Measurements from ENCODE around the gene HOXB4. TPM values are rescaled to one million over a fixed set of nuclear protein-coding genes. Genes with fewer than 3 reads are reported as not detected.
A peak's percentile ranks its signal among the peaks of the same experiment; 100 is the strongest.

HOXB4 gene
- total RNA-seq, 1 donor from 2014 or later: 39.2 TPM

DNA sequence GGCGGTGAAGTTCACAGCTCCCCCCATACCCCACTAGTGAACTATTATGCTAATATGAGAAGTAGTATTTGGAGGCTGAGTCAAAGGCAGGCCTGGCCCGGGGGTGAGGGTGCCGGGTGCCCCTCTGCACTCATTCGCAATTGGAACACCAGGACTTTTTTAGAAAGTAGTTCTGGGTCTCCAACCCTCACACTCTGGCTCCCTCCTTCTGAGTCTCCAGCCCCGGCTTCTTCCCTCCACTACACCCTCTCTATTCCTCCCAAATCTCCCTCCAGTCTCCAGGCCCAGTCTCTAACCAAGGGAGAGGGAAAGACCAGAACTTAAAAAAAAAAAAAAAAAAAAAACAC is 21.9 kb downstream of the HOXB4 start:
- TF ChIP-seq CTCF (IDR thresholded peaks at IDR 0.05; ENCODE audit: unreplicated experiment): no peak
- peaks cover 10% of the 10 kb centered on the region for H3K36me3 Mint-ChIP-seq
- H3K27ac Mint-ChIP-seq: peak overlapping the region; percentile 99
- DNase-seq (ENCODE audit: low spot score in 2 of 2, unreplicated experiment in 2 of 2): no peak
- peaks cover 90% of the 10 kb centered on the region for H3K4me1 Mint-ChIP-seq
- H3K9me3 Mint-ChIP-seq: no peaks in the 10 kb centered on the region
- peaks cover 4% of the 10 kb centered on the region for H3K27me3 Mint-ChIP-seq (ENCODE audit: low read depth)
- peak overlapping the region; percentile 61 for H3K4me3 Mint-ChIP-seq

- peak overlapping the region; percentile 84 for H3K4me3 Mint-ChIP-seq
- H3K27ac Mint-ChIP-seq: peak overlapping the region; percentile 100
- peaks cover 9% of the 10 kb centered on the region for H3K36me3 Mint-ChIP-seq
- DNase-seq (ENCODE audit: low spot score in 2 of 2, unreplicated experiment in 2 of 2): peak in 1 of 2 experiments; percentile 69
- no peaks in the 10 kb centered on the region for H3K9me3 Mint-ChIP-seq
- TF ChIP-seq CTCF (IDR thresholded peaks at IDR 0.05; ENCODE audit: unreplicated experiment): no peak
- H3K4me1 Mint-ChIP-seq: peaks cover 89% of the 10 kb centered on the region
- peaks cover 4% of the 10 kb centered on the region for H3K27me3 Mint-ChIP-seq (ENCODE audit: low read depth)
These were observed 22.6 kb downstream of the HOXB4 start for GRCh38 chr17:48555258-48556228.

GRCh38 chr17:48554412-48555257 is 23.5 kb downstream of the HOXB4 start:
- peak overlapping the region; percentile 100 for H3K27ac Mint-ChIP-seq
- TF ChIP-seq CTCF (IDR thresholded peaks at IDR 0.05; ENCODE audit: unreplicated experiment): no peak
- H3K4me3 Mint-ChIP-seq: peak overlapping the region; percentile 84
- peaks cover 15% of the 10 kb centered on the region for H3K36me3 Mint-ChIP-seq
- no peak for DNase-seq (ENCODE audit: low spot score in 2 of 2, unreplicated experiment in 2 of 2)
- peaks cover 88% of the 10 kb centered on the region for H3K4me1 Mint-ChIP-seq
- H3K27me3 Mint-ChIP-seq (ENCODE audit: low read depth): peaks cover 4% of the 10 kb centered on the region
- no peaks in the 10 kb centered on the region for H3K9me3 Mint-ChIP-seq

DNA sequence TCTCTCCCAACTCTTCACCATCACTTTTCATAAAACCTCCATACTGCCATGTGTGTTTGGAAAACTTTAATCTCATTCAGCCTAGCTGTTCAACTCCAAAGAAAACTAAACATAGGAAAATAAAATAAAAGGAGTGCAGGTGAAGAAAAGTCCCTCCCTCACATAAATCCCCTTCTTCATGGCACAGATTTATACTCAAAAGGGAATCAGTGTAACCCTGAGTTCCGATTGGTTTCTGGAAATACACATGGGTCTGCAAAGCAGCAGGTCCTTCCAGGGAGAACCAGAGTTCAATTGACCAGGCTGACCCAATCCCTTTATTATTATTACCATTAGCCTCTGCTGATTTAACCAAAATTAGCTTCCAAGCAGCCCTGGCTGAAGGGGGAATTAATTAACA is 24.3 kb downstream of the HOXB4 start:
- peaks cover 85% of the 10 kb centered on the region for H3K4me1 Mint-ChIP-seq
- H3K27ac Mint-ChIP-seq: peak overlapping the region; percentile 100
- H3K4me3 Mint-ChIP-seq: peak overlapping the region; percentile 84

DNA sequence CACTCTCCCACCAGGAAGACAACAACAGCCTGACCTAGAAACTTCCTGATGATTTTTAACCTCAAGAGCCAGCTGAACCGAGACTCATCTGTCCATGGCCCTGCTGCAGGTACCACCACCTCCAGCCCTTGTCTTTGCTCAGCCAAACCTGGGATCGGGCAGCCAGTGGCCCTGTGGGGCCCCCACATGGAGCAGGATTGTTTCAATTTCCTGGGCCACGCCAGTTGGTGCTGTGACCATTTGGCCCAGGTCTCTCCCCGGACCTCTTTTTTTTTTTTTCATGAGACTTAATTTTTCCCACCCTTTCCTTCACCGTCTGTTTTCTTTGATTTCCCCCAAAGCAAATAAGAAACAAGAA is 25.0 kb downstream of the HOXB4 start:
- no peak for TF ChIP-seq CTCF (IDR thresholded peaks at IDR 0.05; ENCODE audit: unreplicated experiment)
- Mint-ChIP-seq H3K4me3 (peak overlapping the region; percentile 84), H3K36me3 (peaks cover 19% of the 10 kb centered on the region), H3K9me3 (no peaks in the 10 kb centered on the region), H3K27ac (peak overlapping the region; percentile 100), H3K27me3 (ENCODE audit: low read depth) (peaks cover 4% of the 10 kb centered on the region), H3K4me1 (peaks cover 85% of the 10 kb centered on the region)
- no peak for DNase-seq (ENCODE audit: low spot score in 2 of 2, unreplicated experiment in 2 of 2)

More for the DNA sequence above, 24.3 kb downstream of the HOXB4 start:
- Mint-ChIP-seq H3K36me3 (peaks cover 19% of the 10 kb centered on the region), H3K9me3 (no peaks in the 10 kb centered on the region), H3K27me3 (ENCODE audit: low read depth) (peaks cover 4% of the 10 kb centered on the region)
- DNase-seq (ENCODE audit: low spot score in 2 of 2, unreplicated experiment in 2 of 2): no peak
- TF ChIP-seq CTCF (IDR thresholded peaks at IDR 0.05; ENCODE audit: unreplicated experiment): no peak
